ENCODE results near the gene RRAS2.
"Not testable (repeated sequence)": the region's sequence is repeated elsewhere in the genome, so short reads cannot be mapped to it uniquely, and the experiment has no call there.

RRAS2 gene

DNA sequence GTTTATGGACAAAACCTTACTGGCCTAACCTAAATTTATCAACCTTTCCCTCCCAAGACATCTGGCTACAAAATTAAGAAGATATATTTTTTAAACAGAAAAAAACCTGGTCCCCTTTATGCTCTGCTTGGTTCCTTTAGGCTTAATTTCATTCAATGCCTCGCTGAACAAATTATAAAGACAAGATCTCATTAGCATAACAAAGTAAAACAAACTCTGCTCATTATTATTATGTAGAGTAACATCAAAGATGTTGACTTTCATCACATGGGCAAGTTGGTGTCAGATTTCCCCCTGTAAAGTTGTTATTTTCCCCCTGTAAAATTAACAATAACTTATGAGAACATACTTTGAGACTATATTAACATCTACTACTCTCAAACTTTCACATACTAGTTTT, 11.0 kb downstream of the RRAS2 start:
- Histone ChIP-seq H3K4me3 (ENCODE audit: low read depth, low read length) (no peak overlapping the region), H3K27ac (no peak overlapping the region), H3K36me3 (replicated peaks) (no peaks in the 10 kb centered on the region), H3K27me3 (replicated peaks) (no peaks in the 10 kb centered on the region)
- no peak for DNase-seq
- in situ Hi-C loops (cut with HindIII; ENCODE audit: low pct_ligation_motif_present, low sequenced_read_pairs): no loop called here
- TF ChIP-seq, protein P1, sequence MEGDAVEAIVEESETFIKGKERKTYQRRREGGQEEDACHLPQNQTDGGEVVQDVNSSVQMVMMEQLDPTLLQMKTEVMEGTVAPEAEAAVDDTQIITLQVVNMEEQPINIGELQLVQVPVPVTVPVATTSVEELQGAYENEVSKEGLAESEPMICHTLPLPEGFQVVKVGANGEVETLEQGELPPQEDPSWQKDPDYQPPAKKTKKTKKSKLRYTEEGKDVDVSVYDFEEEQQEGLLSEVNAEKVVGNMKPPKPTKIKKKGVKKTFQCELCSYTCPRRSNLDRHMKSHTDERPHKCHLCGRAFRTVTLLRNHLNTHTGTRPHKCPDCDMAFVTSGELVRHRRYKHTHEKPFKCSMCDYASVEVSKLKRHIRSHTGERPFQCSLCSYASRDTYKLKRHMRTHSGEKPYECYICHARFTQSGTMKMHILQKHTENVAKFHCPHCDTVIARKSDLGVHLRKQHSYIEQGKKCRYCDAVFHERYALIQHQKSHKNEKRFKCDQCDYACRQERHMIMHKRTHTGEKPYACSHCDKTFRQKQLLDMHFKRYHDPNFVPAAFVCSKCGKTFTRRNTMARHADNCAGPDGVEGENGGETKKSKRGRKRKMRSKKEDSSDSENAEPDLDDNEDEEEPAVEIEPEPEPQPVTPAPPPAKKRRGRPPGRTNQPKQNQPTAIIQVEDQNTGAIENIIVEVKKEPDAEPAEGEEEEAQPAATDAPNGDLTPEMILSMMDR (IDR thresholded peaks at IDR 0.05; ENCODE audit: low read depth, low read length, missing control alignments): no peak

GRCh38 chr11:14347494-14347893, 11.5 kb downstream of the RRAS2 start:
- in situ Hi-C loops (cut with HindIII; ENCODE audit: low pct_ligation_motif_present, low sequenced_read_pairs): no loop called here
- TF ChIP-seq, protein P1 (IDR thresholded peaks at IDR 0.05; ENCODE audit: low read depth, low read length, missing control alignments): no peak
- no peak overlapping the region for H3K27ac ChIP-seq
- H3K27me3 ChIP-seq (replicated peaks): no peaks in the 10 kb centered on the region
- DNase-seq: no peak
- no peaks in the 10 kb centered on the region for H3K36me3 ChIP-seq (replicated peaks)
- no peak overlapping the region for H3K4me3 ChIP-seq (ENCODE audit: low read depth, low read length)

- DNase-seq: no peak
- H3K36me3 ChIP-seq (replicated peaks): no peaks in the 10 kb centered on the region
- no peaks in the 10 kb centered on the region for H3K27me3 ChIP-seq (replicated peaks)
- in situ Hi-C loops (cut with HindIII; ENCODE audit: low pct_ligation_motif_present, low sequenced_read_pairs): no loop called here
- peak overlapping the region; percentile 30 for H3K27ac ChIP-seq
- H3K4me3 ChIP-seq (ENCODE audit: low read depth, low read length): no peak overlapping the region
- TF ChIP-seq, protein P1 (IDR thresholded peaks at IDR 0.05; ENCODE audit: low read depth, low read length, missing control alignments): no peak
These were observed 12.6 kb downstream of the RRAS2 start for GRCh38 chr11:14346303-14346955.

DNA sequence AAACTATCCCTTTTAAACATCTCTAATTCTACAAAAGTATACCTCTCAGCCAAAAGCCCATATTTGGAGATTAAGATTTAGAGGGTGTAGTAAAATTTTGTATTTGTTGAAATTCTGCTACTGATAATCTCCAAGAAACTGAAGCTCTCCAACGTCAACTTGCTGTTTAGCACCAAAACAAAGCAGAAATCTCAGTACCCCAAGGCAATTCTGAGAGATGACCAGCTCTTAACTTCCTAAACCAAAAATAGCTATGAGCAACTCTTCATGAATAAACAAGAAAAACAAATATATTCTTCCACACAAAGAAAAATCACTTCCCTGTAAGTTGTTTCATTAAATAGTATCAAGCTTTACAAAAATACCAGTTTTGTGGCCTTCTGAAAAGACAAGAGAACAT, 13.3 kb downstream of the RRAS2 start:
- H3K27me3 ChIP-seq (replicated peaks): no peaks in the 10 kb centered on the region
- TF ChIP-seq, protein P1 (IDR thresholded peaks at IDR 0.05; ENCODE audit: low read depth, low read length, missing control alignments): no peak
- in situ Hi-C loops (cut with HindIII; ENCODE audit: low pct_ligation_motif_present, low sequenced_read_pairs): no loop called here
- H3K4me3 ChIP-seq (ENCODE audit: low read depth, low read length): no peak overlapping the region
- DNase-seq: no peak
- H3K27ac ChIP-seq: peak overlapping the region; percentile 7
- H3K36me3 ChIP-seq (replicated peaks): no peaks in the 10 kb centered on the region

DNA sequence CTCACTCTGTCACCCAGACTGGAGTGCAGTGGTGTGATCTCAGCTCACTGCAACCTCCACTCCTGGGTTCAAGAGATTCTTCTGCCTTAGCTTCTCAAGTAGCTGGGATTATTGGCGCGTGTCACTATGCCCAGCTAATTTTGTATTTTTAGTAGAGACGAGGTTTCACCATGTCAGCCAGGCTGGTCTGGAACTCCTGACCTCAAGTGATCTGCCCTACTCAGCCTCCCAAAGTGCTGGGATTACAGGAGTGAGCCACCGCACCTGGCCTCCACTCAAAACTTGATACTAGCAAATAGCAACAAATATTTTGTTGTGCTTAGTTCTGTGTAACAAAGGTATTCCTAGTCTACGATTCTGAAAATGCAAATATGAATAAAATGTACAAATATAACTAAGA, 14.0 kb downstream of the RRAS2 start:
- H3K27me3 ChIP-seq (replicated peaks); H3K27ac ChIP-seq; DNase-seq; in situ Hi-C loops (cut with HindIII; ENCODE audit: low pct_ligation_motif_present, low sequenced_read_pairs); H3K36me3 ChIP-seq (replicated peaks); H3K4me3 ChIP-seq (ENCODE audit: low read depth, low read length): not testable (repeated sequence)

DNA sequence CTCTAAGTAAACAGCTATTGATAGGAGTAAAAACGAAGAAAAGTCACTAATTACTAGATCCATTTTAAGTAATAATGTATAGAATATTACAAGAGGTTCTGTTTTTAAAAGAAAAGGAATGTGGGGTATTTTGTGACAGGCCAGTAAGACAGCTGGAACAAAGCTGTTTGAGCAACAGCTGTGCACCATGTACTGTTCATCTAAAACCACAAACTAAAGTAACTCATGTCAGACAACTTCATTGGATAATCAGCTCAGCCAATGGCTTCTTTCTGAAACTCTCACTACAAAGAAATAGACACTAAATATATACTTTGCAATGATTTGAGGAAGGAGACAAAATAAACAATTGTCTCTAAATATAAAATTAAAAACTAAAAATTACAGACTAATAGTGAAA, 16.1 kb downstream of the RRAS2 start:
- Histone ChIP-seq H3K4me3 (ENCODE audit: low read depth, low read length) (no peak overlapping the region), H3K27ac (no peak overlapping the region), H3K36me3 (replicated peaks) (no peaks in the 10 kb centered on the region), H3K27me3 (replicated peaks) (no peaks in the 10 kb centered on the region)
- in situ Hi-C loops (cut with HindIII; ENCODE audit: low pct_ligation_motif_present, low sequenced_read_pairs): no loop called here
- TF ChIP-seq, protein P1 (IDR thresholded peaks at IDR 0.05; ENCODE audit: low read depth, low read length, missing control alignments): no peak
- DNase-seq: no peak
